Esophagus squamous epithelium (tissue), 4 donors: ENCODE data around the gene PDCD6IP.

Experiments used
- POLR2A ChIP-seq, 4 donors: fragments of 450-650 bp; IDR thresholded peaks; one replicate each; pipeline ENCODE4 v1.6.1; 2017; ENCODE audit warnings: antibody characterized with exemption in 4 of 4, mild to moderate bottlenecking in 4 of 4, moderate library complexity in 3 of 4
- TF ChIP-seq, protein P1 (sequence below), 6 experiments: fragments of 450-650 bp in 4 of 6; fragments of 200-600 bp in 2 of 6; sonication (generic) in 2 of 6; IDR thresholded peaks; one replicate each; pipeline ENCODE4 v1.5.1; 2016 to 2019; ENCODE audit warnings: antibody characterized with exemption in 6 of 6, mild to moderate bottlenecking in 4 of 6, moderate library complexity in 4 of 6

- TF ChIP-seq, protein P1, sequence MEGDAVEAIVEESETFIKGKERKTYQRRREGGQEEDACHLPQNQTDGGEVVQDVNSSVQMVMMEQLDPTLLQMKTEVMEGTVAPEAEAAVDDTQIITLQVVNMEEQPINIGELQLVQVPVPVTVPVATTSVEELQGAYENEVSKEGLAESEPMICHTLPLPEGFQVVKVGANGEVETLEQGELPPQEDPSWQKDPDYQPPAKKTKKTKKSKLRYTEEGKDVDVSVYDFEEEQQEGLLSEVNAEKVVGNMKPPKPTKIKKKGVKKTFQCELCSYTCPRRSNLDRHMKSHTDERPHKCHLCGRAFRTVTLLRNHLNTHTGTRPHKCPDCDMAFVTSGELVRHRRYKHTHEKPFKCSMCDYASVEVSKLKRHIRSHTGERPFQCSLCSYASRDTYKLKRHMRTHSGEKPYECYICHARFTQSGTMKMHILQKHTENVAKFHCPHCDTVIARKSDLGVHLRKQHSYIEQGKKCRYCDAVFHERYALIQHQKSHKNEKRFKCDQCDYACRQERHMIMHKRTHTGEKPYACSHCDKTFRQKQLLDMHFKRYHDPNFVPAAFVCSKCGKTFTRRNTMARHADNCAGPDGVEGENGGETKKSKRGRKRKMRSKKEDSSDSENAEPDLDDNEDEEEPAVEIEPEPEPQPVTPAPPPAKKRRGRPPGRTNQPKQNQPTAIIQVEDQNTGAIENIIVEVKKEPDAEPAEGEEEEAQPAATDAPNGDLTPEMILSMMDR (IDR thresholded peaks at IDR 0.05) = no peak
- no peak for TF ChIP-seq POLR2A (IDR thresholded peaks at IDR 0.05)
These were observed 27.8 kb downstream of the PDCD6IP start for GRCh38 chr3:33826206-33826605.
